ENCODE results near the gene EEFSEC. TPM values are rescaled to one million over a fixed set of nuclear protein-coding genes. Genes with fewer than 3 reads are reported as not detected.

The EEFSEC gene
- polyA plus RNA-seq, 1 experiment = 16.3 TPM

DNA sequence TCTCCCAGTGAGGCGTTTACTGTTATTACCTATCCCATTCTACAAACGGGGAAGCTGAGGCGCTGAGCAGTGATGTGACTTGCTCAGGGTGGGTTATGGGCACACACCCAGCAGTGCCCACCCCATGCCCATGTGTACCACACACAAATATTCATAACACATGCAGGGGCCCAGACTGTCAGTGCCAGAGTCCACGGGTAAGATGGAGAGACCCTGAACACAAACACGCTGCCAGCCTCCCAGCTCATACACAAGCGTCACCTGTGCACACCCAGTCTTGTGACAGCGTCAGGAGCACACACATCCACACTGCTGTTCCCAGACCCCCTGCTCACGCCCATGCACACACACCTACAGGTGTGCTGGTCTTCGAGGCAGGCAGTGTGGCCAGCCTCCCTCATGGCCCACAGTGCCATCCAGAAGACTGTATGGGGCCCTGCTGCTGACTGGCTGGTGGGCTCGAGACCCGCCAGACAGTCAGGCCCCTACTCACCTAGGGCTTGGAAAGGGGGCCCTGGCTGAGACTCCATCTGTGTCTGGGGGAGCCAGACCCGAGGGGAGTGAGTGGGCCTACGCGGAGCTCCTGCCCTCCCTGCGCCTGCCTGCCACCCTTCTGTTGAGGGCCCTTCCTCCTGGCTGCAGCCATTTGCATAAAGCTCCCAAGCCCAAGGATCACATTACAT is 274.0 kb downstream of the EEFSEC start:
- CTCF ChIA-PET = interaction anchor here (0.7 to 8.7 kb wide), 15 partner anchors 11 to 332 kb away, joined by 3 to 85 read pairs (median 5); no protein-coding TSS in a partner anchor
- TF ChIP-seq, protein P1, sequence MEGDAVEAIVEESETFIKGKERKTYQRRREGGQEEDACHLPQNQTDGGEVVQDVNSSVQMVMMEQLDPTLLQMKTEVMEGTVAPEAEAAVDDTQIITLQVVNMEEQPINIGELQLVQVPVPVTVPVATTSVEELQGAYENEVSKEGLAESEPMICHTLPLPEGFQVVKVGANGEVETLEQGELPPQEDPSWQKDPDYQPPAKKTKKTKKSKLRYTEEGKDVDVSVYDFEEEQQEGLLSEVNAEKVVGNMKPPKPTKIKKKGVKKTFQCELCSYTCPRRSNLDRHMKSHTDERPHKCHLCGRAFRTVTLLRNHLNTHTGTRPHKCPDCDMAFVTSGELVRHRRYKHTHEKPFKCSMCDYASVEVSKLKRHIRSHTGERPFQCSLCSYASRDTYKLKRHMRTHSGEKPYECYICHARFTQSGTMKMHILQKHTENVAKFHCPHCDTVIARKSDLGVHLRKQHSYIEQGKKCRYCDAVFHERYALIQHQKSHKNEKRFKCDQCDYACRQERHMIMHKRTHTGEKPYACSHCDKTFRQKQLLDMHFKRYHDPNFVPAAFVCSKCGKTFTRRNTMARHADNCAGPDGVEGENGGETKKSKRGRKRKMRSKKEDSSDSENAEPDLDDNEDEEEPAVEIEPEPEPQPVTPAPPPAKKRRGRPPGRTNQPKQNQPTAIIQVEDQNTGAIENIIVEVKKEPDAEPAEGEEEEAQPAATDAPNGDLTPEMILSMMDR (IDR thresholded peaks at IDR 0.05; ENCODE audit: insufficient read depth, low read depth, low read length) = no peak
- Histone ChIP-seq H3K27me3 (ENCODE audit: control insufficient read depth, insufficient read depth, low read length) (peaks cover 7% of the 10 kb centered on the region; the same call in 1 of the 2 replicates), H3K36me3 (ENCODE audit: control insufficient read depth, insufficient read depth, low read length) (no peaks in the 10 kb centered on the region), H3K4me3 (ENCODE audit: low read depth, low read length) (no peak overlapping the region)
- no peak for DNase-seq (ENCODE audit: low read depth)
- POLR2A ChIA-PET = no interaction called here

DNA sequence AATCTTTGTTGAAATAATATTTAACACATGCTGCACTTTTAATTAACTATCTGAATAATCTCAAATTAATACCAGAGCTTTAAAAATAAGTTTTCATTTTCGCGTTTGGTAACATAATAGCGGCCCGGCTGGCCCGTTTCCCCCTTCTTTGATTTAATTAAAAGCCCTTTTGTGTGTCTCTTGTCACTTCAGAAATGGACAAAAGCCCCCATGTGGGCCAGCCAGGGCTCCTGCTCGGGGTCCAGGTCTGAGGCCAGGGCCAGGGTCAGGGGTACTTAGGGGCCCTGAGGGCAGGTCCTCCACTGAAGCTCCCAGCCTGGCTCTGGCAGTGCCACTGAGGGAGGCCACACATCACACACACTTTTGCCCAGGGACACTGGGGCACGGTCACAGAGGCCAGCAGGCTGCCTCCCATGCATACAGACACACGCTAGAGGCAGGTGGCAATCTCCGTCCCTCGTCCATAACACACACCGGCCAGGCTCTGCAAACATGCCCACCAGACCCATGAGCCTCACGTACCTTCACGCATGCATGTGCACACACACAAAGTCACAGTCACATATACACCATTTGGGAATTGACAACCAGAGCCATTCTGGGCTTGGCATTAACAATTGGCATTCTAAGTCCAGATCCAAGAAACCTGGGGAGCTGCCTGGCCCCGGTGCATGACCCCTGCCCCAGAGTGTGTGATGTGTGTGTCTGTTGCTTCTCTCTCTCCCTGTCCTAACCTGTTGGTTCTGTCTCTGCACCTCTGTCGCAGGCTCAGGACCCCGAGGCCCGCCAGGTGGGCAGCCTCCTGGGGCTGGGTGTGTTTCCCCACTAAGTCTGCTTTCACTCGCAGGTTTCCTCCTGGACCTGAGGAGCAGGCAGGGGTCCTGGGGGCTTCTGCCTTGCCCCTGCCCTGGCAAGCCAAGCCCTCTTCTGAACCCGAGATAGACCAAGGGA is 274.9 kb downstream of the EEFSEC start:
- DNase-seq (ENCODE audit: low read depth) = no peak
- TF ChIP-seq, protein P1 (IDR thresholded peaks at IDR 0.05; ENCODE audit: insufficient read depth, low read depth, low read length) = no peak
- H3K4me3 ChIP-seq (ENCODE audit: low read depth, low read length) = no peak overlapping the region
- H3K36me3 ChIP-seq (ENCODE audit: control insufficient read depth, insufficient read depth, low read length) = no peaks in the 10 kb centered on the region
- ChIA-PET POLR2A (no interaction called here), CTCF (interaction anchor here (1.0 to 8.7 kb wide), 10 partner anchors 11 to 333 kb away, joined by 3 to 85 read pairs (median 6); no protein-coding TSS in a partner anchor)
- peaks cover 8% of the 10 kb centered on the region; the same call in 1 of the 2 replicates for H3K27me3 ChIP-seq (ENCODE audit: control insufficient read depth, insufficient read depth, low read length)

DNA sequence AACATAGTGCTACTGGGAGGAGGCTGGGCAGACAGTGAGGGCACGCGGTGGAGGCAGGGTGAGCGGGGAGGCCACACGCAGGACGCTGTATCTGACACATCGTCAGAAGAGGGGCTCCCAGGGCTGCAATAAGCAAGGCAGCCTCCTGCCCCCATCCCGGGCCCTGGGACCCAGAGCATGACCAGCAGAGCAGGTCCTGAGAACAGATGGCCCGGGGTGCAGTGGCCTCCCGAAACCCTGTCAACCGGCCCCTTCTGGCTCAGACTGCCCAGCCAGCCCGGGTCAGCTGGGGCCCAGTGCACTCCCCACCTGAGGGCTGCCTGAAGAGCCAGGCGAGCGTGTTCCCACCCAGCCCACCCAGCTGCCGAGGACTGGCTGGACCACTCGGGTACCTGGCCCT is 276.0 kb downstream of the EEFSEC start:
- CTCF ChIA-PET = interaction anchor here (1.0 to 8.7 kb wide), 4 partner anchors 20 to 178 kb away, joined by 3 to 85 read pairs (median 8); no protein-coding TSS in a partner anchor
- no peak for DNase-seq (ENCODE audit: low read depth)
- Histone ChIP-seq H3K4me3 (ENCODE audit: low read depth, low read length) (no peak overlapping the region), H3K36me3 (ENCODE audit: control insufficient read depth, insufficient read depth, low read length) (no peaks in the 10 kb centered on the region), H3K27me3 (ENCODE audit: control insufficient read depth, insufficient read depth, low read length) (peaks cover 11% of the 10 kb centered on the region; the same call in 1 of the 2 replicates)
- POLR2A ChIA-PET = no interaction called here
- TF ChIP-seq, protein P1 (IDR thresholded peaks at IDR 0.05; ENCODE audit: insufficient read depth, low read depth, low read length) = no peak

DNA sequence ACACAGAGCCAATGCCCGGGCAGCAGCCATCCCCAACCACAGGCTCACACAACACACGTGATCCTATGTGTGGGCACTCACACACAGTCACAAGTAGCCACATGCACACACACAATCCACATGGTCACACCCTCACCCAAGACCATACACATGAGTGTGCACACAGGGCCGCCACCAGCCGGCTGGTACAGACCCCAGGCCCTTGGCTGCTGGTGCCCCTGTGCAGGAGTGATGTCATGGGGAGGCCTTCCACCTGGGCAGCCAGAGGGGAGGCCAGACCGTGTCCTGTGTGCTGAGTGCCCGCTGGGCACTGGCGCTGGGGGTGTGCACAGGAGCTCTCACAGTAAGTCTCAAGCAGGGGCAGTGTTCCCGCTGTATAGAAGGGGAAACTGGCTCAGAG is 276.5 kb downstream of the EEFSEC start:
- ChIA-PET POLR2A (no interaction called here), CTCF (interaction anchor here (1.0 to 8.7 kb wide), 4 partner anchors 68 to 177 kb away, joined by 3 to 85 read pairs (median 8); no protein-coding TSS in a partner anchor)
- TF ChIP-seq, protein P1 (IDR thresholded peaks at IDR 0.05; ENCODE audit: insufficient read depth, low read depth, low read length) = no peak
- peaks cover 11% of the 10 kb centered on the region; the same call in 1 of the 2 replicates for H3K27me3 ChIP-seq (ENCODE audit: control insufficient read depth, insufficient read depth, low read length)
- DNase-seq (ENCODE audit: low read depth) = no peak
- H3K4me3 ChIP-seq (ENCODE audit: low read depth, low read length) = no peak overlapping the region
- H3K36me3 ChIP-seq (ENCODE audit: control insufficient read depth, insufficient read depth, low read length) = no peaks in the 10 kb centered on the region

DNA sequence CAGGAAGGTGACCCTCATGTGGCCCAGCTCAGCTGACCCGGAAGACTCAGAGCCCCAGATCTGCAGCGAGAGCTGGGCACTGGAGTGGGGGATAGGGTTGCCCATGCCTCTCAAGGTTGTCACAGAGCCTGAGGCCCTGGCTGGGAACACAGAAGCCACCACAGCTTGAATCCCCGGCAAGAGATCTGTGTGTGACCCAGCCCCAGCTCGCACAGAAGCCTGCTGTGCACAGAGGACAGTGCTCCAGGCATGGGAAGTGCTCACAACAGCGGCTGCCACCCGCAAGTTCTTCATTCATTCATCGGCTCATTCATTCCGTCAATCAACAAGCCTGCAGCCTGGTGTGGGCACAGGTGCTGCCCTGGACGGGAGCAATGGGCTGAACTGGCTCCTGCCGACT is 277.0 kb downstream of the EEFSEC start:
- ChIA-PET POLR2A (no interaction called here), CTCF (interaction anchor here (1.3 to 8.7 kb wide), 3 partner anchors 67 to 177 kb away, joined by 6 to 85 read pairs (median 10); no protein-coding TSS in a partner anchor)
- H3K27me3 ChIP-seq (ENCODE audit: control insufficient read depth, insufficient read depth, low read length) = peaks cover 11% of the 10 kb centered on the region; the same call in 1 of the 2 replicates
- TF ChIP-seq, protein P1 (IDR thresholded peaks at IDR 0.05; ENCODE audit: insufficient read depth, low read depth, low read length) = no peak
- no peaks in the 10 kb centered on the region for H3K36me3 ChIP-seq (ENCODE audit: control insufficient read depth, insufficient read depth, low read length)
- no peak overlapping the region for H3K4me3 ChIP-seq (ENCODE audit: low read depth, low read length)
- DNase-seq (ENCODE audit: low read depth) = no peak

Measured in BJ (cell line).